GM19463 (cell line): Measurements from ENCODE around the gene CDKN1A.
"Not testable (repeated sequence)": the region's sequence is repeated elsewhere in the genome, so short reads cannot be mapped to it uniquely, and the experiment has no call there.

Source experiments
- ATAC-seq: cut with Tn5 transposase; IDR thresholded peaks from one replicate; pipeline ENCODE4 v1.9.1; 2021; ENCODE audit warnings: mild to moderate bottlenecking, moderate library complexity; ENCODE audit not compliant: unreplicated experiment

The CDKN1A gene

GRCh38 chr6:36717871-36718540, 39.5 kb downstream of the CDKN1A start:
- no peak for ATAC-seq

GRCh38 chr6:36718560-36718959, 40.0 kb downstream of the CDKN1A start:
- ATAC-seq, result no peak

DNA sequence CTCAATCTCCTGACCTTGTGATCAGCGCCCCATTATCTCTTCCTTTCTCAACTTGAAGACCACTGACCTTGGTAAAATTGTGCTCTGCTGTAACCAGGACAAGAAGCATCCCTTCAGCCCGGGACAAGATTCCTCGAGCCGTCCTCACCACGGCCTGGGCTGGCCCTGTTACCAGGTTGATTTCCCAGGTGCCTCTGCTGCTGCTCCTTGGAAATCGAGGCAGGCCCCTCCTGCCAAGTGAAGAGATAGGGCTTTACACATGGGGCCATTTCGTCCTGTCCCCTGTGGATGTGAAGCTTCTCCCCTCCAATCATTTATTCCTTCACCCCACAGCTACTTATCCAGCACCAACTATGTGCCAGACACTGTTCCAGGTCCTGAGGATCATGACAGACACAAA, 40.6 kb downstream of the CDKN1A start:
- ATAC-seq, result no peak

GRCh38 chr6:36720251-36721141, 42.0 kb downstream of the CDKN1A start:
- ATAC-seq, result no peak

DNA sequence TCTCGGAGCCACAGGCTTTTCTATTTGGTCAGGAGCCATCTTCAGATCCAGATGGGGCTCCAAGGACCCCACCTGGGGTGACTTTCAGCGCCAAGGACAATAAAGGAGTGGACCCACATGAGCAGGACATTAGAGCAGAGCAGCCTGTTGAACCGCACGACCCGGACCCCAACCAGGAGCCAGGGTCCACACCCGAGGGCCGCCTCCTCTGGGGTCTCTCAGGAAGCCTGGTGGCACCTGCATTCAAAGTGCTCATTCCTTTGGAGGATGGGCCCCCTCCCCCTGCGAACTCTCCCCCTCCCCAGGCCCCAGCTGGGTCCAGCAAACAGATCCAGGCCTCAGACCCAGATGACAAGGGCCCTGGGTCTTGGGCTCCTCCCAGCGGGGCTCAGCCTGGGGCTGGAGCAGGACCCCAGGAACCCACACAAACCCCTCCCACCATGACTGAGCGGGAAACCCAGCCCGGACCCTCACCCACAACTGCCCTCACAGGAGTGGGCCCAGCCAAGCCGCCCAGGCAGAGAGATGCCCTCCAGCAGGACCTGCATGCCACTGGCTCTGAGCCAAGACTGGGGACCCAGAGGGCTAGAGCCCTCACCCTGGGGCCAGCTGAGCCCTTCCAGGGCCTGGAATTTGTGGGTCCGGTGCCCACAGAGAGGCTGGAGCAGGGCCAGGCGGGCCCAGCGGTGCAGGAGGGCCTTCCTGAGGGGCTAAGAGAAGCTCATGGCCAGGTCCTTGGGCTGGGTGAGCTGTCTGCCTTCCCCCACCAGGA, 43.0 kb downstream of the CDKN1A start:
- no peak for ATAC-seq

GRCh38 chr6:36722365-36722764, 43.9 kb downstream of the CDKN1A start:
- ATAC-seq, result no peak

GRCh38 chr6:36722879-36723278, 44.4 kb downstream of the CDKN1A start:
- ATAC-seq, result no peak

GRCh38 chr6:36723992-36724391, 45.5 kb downstream of the CDKN1A start:
- ATAC-seq, result not testable (repeated sequence)

DNA sequence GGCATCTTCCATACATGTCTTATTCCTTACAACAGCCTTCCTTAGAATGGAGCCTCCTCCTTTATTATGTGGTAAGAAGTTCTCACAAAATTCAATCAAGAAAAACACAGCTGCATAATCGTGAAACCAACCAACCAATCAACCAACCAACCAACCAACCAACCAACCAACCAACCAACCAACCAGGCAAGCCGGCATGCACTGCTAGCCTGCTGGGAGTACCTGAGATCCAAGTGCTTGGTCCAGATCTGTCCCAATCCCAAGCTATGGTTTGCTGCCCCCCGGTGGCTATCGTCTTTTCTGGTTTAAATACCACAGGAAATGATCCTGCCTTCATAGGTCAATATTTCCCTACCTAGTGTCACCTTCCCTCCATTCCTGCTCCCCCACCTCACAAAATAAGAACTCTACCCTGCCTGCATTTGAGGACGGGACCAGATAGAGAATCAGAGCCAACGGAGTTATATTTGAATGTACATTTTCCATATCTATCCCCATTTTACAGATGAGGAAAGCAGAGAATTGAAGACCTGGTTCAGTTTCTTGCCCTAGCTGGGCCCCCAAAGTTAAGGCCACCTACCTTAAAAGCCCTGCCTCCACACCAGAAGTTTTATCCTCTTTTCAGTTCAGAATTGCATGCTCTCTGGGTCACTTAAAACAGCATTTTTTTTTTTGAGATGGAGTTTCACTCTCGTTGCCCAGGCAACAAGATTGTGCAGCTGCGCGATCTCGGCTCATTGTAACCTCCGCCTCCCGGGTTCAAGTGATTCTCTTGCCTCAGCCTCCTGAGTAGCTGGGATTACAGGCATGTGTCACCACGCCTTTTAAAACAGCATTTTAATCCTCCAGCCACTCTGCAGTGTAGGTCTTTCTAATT, 46.2 kb downstream of the CDKN1A start:
- no peak for ATAC-seq

- no peak for ATAC-seq
These were observed 47.1 kb downstream of the CDKN1A start for GRCh38 chr6:36725581-36725980.

DNA sequence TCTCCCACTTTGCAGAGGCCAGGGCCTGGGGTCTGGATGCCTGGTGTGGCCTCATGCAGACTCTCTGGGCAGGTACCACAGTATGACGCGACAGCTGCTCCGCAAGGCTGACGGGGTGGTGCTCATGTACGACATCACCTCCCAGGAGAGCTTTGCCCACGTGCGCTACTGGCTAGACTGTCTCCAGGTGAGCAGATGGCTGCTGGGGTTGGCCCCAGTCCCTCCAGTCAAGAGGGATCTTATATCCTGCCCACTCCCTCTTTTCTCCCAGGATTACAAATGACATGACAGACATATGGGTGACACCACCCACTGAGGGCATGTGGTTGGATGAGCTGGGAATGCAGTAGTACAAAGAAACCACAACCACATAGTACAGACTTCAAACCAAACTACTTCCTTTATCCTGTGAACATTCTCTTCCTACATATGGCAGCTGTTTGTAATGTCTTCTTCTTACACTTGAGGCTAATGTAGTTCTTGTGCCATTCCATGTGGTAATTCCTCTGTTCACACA, 49.0 kb downstream of the CDKN1A start:
- ATAC-seq, result no peak

DNA sequence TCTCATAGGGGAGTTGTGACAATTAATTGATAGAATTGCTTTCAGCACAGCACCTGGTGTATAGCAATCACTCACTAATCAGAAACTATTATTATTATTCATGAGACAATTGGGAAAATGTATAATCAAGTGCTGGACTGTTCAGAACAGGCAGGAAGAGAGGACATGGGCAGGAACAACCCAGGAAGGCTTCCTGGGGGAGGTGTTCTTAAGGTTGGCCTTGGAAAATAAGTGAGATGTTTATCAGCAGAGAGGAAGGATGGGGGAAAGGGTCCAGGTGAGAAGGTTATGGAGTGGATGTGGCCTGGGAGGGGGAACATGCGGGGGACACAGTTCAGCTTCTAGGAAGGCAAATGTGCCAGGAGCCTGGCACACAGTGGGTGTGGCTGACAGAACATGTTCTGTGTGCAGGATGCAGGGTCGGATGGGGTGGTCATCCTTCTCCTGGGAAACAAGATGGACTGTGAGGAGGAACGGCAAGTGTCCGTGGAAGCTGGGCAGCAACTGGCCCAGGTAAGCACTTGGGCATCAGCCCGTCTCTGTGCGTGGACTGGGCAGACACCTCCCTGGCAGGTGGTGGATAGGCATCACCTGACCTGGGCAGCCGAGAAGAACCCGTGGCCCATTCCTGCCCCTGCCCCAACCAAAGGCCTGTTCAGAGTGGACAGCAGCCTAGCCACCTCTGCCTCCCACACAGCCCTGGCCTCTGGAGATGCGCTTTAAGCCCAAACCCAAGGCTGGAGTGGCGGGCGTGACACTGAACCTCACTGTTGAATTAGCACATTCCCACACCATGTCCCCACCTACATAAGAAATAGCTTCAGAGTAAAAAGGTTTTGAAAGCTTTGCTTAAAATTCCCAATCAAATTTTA, 50.0 kb downstream of the CDKN1A start:
- no peak for ATAC-seq

GRCh38 chr6:36729161-36729524, 50.6 kb downstream of the CDKN1A start:
- ATAC-seq, result no peak

GRCh38 chr6:36730424-36731380, 52.2 kb downstream of the CDKN1A start:
- no peak for ATAC-seq

- no peak for ATAC-seq
These were observed 53.3 kb downstream of the CDKN1A start for GRCh38 chr6:36731622-36732310.

- no peak for ATAC-seq
These were observed 54.8 kb downstream of the CDKN1A start for GRCh38 chr6:36733300-36733699.

DNA sequence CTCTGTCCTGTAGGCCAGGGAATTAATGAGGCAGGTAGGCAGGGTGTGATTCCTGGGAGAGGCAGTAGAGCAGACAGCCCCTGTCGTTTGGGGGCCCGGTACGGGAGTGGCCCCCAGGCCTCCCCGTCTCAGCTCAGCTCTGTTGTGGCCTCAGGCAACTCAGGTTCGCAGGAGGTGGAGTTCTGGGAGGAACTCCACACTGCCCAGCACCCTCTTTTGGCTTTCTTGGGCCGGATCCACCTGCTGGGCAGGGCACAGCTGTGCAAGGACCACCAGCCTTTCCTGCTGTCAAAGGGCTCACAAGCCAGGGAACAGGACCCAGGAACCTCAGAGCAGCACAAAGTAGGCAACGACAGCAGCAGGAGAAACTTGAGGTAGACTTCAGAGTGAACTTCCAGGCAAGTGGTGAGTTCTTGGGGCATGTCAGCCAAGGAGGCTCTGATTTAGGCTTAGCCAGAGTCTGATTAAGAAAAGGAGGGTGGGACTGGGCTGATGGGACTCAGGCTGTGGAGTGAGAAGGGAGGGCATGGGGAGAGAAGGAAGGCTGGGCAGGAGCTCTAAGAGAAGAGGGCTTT, 56.1 kb downstream of the CDKN1A start:
- ATAC-seq, result no peak
